ENCODE results near the gene GRPEL1. TPM values are rescaled to one million over a fixed set of nuclear protein-coding genes. Genes with fewer than 3 reads are reported as not detected.

Gene GRPEL1
- total and polyA plus RNA-seq, 9 of the 15 experiments (the other 6 are each of a cell fraction or from before 2014, with no cell fraction given), result 43.4 to 192 (median 86.6) TPM

- Histone ChIP-seq H4K20me1 (replicated peaks; ENCODE audit: control insufficient read depth, insufficient read depth, low read length) (peaks cover 3% of the 10 kb centered on the region; the same call in 1 of the 2 replicates), H3K4me3 (no peak overlapping the region), H3K4me2 (ENCODE audit: insufficient read depth, low read length) (no peak overlapping the region), H3K9me1 (ENCODE audit: control insufficient read depth, insufficient read depth, low read length) (peaks cover 2% of the 10 kb centered on the region), H3K9ac (ENCODE audit: insufficient read depth in 1 of 2, low read depth in 2 of 2, low read length in 2 of 2) (no peak overlapping the region), H3K9me3 (replicated peaks; ENCODE audit: control insufficient read depth, insufficient read depth, low read depth, low read length) (no peaks in the 10 kb centered on the region), H2AFZ (ENCODE audit: low read depth, low read length) (no peak overlapping the region), H3K27ac (ENCODE audit: extremely low read depth, low read depth, low read length) (no peak overlapping the region), H3K27me3 (ENCODE audit: control insufficient read depth in 2 of 2, insufficient read depth in 2 of 2, low read length in 2 of 2) (no peaks in the 10 kb centered on the region), H3K4me1 (replicated peaks in 1 of 2; ENCODE audit: control insufficient read depth in 2 of 2, insufficient read depth in 2 of 2, low read length in 2 of 2) (peaks cover 4 to 10% of the 10 kb centered on the region in 2 experiments; a peak in 2 of 5 replicates), H3K79me2 (ENCODE audit: control insufficient read depth, insufficient read depth, low read length) (no peaks in the 10 kb centered on the region), H3K36me3 (ENCODE audit: control insufficient read depth, insufficient read depth, low read length) (peaks cover 93% of the 10 kb centered on the region)
- ChIA-PET CTCF (ENCODE audit: low intra/inter-chr PET ratio) (no interaction called here), POLR2A (no interaction called here)
- 0 out of 2 replicates have a peak, but pooled peaks have one; percentile 38 for TF ChIP-seq POLR2G (IDR thresholded peaks at IDR 0.05; ENCODE audit: low read depth, low read length)
- peak; percentile 62; the same call in 1 of the 2 replicates for TF ChIP-seq ZKSCAN1 (IDR thresholded peaks at IDR 0.05; ENCODE audit: low read depth, low read length)
- TF ChIP-seq ZNF143 (CRISPR knock-in tag; IDR thresholded peaks at IDR 0.05), result no peak
- TF ChIP-seq E4F1 (CRISPR knock-in tag; IDR thresholded peaks at IDR 0.05; ENCODE audit: borderline replicate concordance), result no peak
- ATAC-seq (no peak), FAIRE-seq (no peak), DNase-seq (ENCODE audit: extremely low read depth in 1 of 4, low spot score in 3 of 4) (no peak)
- intact Hi-C loops (cut with micrococcal nuclease) (no loop called here), in situ Hi-C loops (cut with MboI) (no loop called here)
- WGBS (ENCODE audit: insufficient coverage, low coverage, missing lambda C conversion rate), result 91% methylated on average over 19 of the region's 19 CpGs
- no TSS peak for BruUV-seq (replicated peaks)
These were observed 43.5 kb downstream of the GRPEL1 start for GRCh38 chr4:7024336-7024890.

Measured in K562 (cell line).